GM19468 (cell line): ENCODE measurements around the gene PPIA.
"Not testable (repeated sequence)": the region's sequence is repeated elsewhere in the genome, so short reads cannot be mapped to it uniquely, and the experiment has no call there.

Source experiments
- ATAC-seq: cut with Tn5 transposase; IDR thresholded peaks from one replicate; pipeline ENCODE4 v1.9.1; 2021; ENCODE audit warnings: mild to moderate bottlenecking, moderate library complexity, moderate number of reproducible peaks; ENCODE audit not compliant: unreplicated experiment; ENCODE audit errors: extremely low read depth

Gene PPIA

DNA sequence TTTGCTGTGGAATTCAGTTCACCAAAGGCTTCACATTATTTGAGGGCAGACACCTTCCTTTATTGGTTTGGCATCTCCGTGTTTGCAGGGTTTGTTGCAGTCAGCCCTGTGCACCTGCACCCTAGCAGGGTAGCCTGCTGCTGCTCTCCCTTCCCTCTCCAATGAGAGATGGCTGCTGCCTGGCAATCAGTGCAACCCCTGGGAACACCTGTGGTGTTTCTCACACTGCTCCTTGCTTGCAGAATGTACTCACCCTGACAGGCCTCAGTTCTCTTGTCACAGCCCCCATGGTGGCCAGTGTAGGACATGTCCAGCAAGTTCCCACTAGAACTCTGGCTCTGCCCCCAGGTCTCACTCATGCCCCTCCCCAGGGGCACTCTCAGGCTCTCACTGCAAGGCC lies 12.1 kb upstream of the PPIA start:
- ATAC-seq, result no peak

DNA sequence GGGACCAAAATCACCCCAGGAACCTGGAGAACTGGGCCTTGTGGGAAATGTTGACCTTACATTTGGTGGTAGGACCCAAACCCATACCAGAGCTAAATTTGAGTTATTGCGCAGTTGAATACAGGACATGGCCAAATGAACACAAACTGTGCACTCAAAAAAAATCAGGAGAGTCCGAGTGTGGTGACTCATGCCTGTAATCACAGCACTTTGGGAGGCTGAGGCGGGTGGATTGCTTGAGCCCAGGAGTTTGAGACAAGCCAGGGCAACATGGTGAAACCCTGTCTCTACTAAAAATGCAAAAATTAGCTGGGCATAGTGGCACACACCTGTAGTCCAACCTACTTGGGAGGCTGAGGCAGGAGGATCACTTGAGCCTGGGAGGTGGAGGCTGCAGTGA lies 11.3 kb upstream of the PPIA start:
- not testable (repeated sequence) for ATAC-seq

DNA sequence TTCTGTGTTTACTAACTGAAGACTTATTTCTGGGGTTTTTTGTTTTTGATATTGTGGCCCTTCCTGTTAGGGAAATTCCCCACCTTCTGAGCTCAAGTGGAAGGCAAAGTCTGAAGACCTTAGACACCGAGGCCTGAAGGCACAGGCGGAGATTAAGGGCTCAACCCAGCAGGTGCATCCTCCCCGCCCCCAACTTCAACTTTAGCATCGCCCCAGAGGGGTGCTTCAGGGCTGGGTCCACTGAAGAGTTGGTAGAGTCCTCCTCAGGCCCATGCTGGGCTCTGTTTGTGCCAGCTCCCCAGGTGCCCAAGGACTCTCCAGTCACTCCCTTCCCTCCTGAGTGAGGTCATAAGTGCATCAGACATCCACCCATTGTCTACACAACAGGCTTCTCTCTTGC lies 9.4 kb upstream of the PPIA start:
- ATAC-seq, result no peak

DNA sequence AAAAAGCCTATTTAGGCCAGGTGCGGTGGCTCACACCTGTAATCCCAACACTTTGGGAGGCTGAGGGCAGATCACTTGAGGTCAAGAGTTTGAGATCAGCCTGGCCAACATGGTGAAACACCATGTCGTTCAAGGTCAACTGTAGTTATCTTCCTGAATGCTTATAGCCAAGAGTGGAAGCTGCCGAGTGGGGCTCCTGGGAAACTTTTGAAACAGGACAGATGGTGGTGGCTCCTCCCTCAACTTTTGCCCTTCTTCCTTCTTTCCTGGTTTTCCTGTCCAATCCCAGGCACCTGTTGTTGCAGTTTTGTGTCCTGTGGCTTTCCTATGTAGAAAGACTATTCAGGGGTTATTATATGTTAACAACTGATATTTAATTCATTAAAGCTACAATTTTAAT lies 8.7 kb upstream of the PPIA start:
- no peak for ATAC-seq

DNA sequence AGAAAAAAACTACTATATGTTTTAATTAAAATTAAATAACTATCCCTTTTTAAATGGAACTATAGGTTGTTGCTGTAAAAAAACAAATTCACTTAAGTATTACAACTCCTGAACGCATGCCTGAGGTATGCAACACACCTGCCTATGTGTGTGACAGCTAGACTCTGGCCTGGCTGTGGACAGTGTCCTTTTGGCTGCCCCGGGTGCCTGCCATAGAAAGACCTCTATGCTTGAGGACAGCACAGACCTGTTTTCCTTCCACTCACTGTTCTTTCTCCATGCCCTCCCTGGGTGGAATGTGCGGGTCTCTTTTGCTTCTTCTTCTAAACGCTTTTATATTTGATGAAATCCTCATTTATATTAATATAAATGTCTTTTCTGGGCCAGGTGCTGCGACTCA lies 6.5 kb upstream of the PPIA start:
- ATAC-seq, result no peak

DNA sequence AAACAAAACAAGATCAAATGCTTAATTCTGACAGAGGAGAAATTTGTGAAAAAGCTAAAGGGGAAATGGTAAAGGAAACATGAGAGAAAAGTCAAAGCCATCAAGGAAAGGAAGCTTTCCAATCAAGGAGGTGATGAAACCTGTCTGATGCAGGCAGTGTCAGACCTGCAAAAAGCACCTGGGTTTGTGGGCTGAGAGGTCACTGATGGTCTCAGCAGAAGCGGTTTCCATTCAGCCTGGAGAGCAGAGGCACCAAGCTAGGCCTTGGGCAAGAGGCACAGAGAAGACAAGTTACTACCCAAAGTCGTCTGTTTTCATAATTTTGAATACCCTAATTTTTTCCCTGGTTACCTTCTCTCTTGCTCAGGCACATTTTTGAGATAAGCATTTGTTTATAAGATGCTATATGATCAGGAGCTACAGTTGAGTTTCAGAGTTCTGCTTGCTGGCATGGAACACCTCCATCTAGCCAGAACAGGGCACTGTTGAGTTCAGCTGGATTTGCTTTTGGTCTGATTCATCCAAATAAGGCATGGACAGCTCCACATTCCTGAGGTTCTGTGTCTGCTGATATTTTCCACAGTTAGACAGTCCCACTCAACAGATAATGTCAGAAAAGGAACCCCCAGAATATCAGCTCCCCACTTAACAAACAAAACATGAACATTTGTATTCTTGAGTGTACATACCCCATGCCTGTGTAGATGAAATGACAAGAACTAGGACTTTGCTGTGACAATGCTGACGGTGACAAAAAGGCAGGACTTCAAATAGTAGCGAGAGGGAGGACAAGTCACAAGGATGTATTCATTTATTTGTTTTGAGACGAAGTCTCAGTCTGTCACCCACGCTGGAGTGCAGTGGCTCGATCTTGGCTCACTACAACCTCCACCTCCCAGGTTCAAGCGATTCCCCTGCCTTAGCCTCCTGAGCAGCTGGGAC lies 4.9 kb upstream of the PPIA start:
- ATAC-seq, result no peak

DNA sequence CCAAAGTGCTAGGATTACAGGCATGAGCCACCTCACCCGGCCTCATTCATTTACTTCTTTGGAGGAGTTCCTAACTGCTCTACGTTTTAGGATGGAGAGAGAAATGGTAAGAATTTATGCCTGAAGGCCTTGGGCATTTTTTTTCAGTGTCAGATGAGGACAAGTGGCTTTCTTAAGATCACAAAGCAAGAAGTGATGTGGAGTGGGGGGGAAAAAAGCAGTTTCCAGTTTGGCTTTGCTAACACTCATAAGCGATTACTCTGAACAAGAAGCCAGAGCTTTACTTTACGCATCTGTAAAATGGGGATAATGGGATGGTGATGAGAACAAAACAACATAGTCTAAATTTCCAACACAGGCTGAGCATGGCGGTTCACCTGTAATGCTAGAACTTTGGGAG lies 2.6 kb upstream of the PPIA start:
- ATAC-seq, result no peak

DNA sequence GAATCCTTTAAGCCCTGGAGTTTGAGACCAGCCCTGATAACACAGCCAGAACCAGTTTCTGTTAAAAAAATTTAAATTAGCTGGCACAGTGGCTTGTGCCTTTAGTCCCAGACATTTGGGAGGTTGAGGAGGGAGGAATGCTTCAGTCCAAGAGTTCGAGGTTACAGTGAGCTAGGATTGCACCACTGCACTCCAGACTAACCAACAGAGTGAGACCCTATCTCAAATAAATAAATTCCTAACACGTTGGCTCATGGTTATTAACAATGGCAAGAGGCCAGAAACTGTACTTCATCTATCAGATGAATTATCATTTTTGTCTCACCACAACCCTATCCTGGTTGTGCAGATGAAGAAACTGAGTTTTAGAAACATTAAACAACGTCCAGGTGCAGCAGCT lies 2.1 kb upstream of the PPIA start:
- no peak for ATAC-seq

DNA sequence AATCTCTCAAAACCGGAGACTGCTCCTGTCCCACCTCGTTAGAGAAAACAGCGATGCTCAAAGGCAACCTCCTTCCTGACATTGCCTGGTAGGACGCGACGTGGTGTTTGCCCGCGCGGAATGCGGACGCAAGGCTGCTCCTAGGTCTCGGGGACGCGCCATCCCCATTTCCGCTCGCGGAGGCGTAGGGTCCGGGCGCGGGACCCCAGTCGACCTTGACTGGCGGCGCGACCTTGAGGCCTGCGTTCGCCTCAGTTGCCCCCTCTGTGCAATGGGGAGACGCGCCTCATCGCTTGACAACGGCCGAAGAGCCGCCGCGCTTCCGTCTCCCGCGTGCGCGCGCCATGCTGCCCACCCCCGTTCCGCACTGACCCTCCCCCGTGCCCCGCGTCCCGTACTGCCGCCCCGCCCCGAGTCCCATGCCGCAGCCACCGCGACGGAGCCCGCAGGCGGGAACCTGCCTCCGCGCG lies 412 bp upstream of the PPIA start:
- ATAC-seq, result no peak

DNA sequence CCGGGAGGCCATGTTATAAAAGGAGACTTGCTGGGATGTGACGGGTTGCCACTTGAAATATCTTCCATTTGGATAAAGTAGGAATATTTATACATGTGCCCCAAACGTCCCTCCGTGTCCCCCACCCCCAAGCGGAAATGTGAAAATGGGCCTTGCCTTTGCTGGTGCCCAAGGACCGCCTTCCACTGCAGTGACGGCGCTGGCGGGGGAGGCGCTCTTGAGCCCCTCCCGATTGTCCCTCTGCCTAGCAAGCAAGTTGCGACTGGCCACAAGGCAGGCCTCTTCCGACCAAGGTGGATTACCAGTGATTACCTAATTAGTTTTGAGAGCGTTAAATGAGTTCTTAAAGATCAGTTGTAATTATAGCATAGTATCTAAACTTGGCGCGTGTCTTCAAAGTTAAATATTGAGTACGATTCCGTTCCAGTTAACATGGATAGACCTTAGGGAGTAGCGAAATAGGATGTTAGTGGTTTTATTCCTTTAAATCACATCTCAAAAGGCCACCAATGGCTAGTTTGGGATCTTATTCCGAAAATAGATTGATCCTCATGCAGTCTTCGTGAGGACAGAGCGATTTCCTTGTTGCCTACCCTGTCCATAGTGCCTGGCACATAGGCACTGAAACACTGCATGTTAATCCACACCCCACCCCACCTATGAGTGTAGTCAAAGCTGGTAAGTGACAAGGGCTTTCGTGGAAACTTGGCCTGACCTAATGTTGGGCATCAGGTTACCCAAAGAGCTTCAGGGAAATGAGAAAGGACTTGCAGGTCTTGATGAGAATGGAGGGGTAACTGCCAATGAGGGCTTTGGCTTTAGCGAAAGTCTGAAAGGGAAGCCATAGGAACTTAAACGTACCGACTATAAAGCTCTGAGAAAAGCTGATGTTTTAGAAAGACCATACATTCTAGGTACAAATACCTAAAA lies 1.1 kb downstream of the PPIA start:
- no peak for ATAC-seq

DNA sequence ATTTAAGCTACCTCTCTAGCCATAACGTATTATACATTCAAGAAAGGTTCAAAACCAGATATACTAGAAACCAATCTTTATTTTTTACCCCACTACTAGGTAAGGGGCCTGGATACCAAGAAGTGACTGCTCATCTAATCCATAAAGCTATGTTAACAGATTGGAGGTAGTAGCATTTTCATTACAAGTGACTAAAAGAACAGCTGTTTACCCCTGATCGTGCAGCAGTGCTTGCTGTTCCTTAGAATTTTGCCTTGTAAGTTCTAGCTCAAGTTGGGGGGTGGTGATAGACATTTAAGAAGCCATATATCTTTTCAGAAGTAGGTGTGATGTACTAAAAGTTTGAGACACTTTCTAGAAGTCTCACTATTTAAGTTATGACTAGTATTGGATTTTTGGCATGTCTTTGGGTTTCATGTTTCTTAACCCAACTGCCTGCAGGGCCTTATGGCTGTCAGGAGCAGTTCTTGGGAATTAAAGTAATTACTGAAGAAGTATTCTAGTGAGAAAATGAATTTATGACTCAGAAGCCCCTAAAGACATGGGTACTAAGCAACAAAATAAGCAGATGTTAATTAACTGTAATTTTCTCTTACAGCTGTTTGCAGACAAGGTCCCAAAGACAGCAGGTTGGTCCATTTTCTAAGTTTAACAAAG lies 2.3 kb downstream of the PPIA start:
- no peak for ATAC-seq

DNA sequence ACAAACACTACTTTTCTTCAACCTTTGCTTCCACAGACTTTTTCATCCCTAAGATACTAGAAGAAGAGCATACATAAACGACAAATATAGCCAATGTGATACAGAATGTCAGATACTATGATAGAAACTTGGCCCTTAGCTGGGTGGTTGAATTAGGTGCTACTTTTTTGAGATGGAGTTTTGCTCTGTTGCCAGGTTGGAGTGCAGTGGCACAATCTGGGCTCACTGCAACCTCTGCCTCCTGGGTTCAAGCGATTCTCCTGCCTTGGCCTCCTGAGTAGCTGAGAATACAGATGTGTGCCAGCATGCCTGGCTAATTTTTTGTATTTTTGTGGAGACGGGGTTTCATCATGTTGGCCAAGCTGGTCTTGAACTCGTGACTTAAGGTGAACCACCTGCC lies 3.5 kb downstream of the PPIA start:
- no peak for ATAC-seq

DNA sequence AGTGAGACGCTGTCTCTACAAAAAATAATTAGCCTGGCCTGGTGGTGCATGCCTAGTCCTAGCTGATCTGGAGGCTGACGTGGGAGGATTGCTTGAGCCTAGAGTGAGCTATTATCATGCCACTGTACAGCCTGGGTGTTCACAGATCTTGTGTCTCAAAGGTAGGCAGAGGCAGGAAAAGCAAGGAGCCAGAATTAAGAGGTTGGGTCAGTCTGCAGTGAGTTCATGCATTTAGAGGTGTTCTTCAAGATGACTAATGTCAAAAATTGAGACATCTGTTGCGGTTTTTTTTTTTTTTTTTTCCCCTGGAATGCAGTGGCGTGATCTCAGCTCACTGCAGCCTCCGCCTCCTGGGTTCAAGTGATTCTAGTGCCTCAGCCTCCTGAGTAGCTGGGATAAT lies 5.4 kb downstream of the PPIA start:
- no peak for ATAC-seq

DNA sequence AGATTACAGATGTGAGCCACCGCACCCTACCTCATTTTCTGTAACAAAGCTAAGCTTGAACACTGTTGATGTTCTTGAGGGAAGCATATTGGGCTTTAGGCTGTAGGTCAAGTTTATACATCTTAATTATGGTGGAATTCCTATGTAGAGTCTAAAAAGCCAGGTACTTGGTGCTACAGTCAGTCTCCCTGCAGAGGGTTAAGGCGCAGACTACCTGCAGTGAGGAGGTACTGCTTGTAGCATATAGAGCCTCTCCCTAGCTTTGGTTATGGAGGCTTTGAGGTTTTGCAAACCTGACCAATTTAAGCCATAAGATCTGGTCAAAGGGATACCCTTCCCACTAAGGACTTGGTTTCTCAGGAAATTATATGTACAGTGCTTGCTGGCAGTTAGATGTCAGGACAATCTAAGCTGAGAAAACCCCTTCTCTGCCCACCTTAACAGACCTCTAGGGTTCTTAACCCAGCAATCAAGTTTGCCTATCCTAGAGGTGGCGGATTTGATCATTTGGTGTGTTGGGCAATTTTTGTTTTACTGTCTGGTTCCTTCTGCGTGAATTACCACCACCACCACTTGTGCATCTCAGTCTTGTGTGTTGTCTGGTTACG lies 6.0 kb downstream of the PPIA start:
- no peak for ATAC-seq

DNA sequence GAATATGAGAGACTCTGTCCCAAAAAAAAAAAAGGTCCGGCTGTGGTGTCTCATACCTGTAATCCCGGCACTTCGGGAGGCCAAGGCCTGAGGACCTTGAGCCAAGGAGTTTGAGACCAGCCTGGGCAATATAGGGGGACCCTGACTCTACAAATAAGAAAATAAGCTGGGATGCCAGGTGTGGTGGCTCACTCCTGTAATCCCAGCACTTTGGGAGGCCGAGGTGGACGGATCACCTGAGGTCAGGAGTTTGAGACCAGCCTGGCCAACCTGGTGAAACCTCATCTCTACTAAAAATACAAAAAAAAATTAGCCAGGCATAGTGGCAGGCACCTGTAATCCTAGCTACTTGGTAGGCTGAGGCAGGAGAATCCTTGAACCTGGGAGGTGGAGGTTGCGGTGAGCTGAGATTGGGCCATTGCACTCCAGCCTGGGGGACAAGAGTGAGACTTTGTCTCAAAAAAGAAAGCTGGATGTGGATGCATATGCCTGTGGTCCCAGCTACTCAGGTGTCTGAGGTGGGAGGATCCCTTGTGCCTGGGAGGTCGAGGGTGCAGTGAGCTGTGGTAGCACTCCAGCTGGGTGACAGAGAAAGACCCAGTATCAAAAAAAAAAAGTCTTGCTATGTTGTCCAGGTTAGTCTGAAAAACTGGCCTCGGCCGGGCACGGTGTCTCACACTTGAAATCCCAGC lies 7.5 kb downstream of the PPIA start:
- not testable (repeated sequence) for ATAC-seq

DNA sequence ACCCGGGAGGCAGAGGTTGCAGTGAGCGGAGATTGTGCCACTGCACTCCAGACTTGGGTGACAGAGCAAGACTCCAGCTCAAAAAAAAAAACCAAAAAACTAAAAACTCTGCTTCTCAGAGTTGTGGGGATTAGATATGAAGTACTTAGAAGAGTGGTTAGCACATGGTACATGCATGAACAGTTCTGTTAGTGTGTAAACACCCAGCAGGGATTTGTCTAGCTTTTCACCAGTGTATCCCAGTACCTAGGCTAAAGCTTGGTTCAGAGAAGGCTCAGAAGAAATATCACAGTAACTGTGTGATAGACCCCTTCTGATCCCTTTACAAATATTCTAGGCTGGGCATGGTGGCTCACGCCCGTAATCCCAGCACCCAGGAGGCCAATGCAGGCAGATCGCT lies 9.5 kb downstream of the PPIA start:
- ATAC-seq, result no peak

DNA sequence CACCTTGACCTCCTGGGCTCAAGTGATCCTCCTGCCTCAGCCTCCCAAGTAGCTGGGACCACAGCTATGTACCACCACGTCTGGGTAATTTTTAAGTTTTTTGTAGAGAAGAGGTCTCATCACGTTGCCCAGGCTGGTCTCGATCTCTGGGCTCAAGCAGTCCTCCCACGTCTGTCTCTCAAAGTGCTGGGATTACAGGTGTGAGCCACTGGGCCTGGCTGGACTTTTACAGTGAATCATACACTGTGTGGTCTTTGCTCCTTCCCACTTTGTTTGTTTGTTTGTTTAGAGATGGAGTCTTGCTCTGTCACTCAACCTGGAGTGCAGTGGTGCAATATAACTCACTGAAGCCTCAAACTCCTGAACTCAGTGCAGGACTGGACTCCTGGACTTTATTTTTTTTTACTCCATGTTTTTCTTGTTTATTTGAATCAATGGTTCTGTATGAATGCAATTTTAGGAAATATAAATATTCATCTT lies 12.5 kb downstream of the PPIA start:
- ATAC-seq, result no peak

DNA sequence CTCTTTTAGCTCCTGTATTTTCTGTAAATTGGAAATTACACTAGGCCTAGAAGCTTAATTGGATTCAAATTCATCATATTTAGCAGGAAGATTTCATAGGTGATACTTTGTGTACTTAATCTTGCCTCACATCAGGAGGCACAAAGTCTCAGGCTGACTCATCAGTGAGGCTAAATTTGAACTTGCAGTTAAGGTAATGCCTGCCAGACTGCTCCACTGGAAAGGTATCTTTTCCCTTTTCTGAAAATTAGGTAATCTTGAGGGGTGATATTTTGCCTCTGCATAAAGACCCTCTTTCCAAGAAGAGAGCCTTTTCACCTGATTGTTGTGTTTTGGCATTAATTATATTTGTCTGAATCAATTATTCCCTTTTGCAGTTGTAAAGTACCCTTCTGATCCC lies 14.6 kb downstream of the PPIA start:
- no peak for ATAC-seq

DNA sequence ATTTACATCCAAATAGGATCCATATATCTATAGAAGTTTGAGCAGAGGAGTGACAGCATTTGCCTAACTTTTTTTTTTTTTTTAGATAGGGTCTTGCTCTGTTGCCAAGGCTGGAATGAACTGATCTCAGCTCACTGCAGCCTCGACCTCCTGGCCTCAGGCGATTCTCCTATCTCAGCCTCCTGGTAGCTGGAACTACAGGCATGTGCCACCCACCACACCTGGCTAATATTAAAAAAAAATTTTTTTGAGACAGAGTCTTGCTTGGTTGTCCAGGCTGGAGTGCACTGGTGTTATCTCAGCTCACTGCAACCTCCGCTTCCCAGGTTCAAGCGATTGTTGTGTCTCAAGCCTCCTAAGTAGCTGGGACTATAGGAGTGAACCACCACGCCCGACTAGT lies 15.1 kb downstream of the PPIA start:
- ATAC-seq, result no peak
